ENCODE results near the gene TRIM10.

TRIM10 gene

DNA sequence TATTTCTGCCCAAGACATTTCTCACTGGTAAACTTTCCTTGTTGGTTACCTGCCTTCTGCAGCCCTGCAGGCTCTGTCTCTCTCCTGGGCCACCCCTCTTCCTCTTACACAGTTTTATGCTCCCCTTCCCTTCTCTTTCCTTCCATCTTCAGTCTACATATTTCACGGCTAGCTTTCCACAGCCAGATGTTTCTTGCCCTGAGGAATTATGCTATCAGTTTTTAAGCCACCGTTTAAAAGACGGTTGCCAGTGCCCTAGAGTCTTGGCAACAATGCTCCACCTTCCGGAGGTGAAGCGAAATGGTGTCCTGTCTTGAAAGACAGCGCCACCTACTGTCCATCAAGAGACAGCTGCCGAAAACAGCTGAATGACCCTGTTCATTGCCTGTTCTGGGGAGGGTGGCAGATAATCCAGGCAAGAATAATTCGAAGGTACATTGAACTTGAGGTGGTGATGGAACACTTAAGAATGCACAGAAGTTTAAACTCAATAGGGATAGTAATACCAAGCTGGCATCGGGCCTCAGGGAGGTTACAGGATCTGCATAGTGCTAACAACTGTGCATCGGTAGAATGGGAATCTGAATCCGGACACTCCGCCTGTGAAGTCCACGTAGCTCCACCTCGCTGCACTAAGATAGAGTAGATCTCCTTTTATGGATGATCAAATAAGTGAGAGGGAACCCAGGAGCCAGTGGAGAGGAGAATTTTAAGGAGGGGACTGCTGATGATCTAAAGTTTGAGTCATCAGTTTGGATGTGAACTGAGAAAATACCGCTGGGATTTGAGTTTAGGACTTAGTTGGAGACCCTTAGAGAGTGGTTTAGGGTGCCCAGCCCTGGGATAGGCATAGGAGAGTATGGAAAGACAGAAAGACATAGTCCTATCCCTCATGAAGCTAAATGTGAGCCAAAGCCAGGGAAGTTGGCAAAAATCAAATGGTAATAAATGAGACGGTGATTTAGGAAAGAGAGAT is 29.8 kb downstream of the TRIM10 start:
- Histone ChIP-seq H3K4me1 (ENCODE audit: insufficient read depth, poor library complexity, severe bottlenecking) (no peaks in the 10 kb centered on the region), H3K27me3 (ENCODE audit: insufficient read depth, poor library complexity, severe bottlenecking) (no peaks in the 10 kb centered on the region), H3K36me3 (ENCODE audit: low read depth) (no peaks in the 10 kb centered on the region), H3K9me3 (ENCODE audit: severe bottlenecking) (no peaks in the 10 kb centered on the region), H3K27ac (ENCODE audit: poor library complexity, severe bottlenecking) (no peak overlapping the region), H3K4me3 (ENCODE audit: severe bottlenecking) (no peak overlapping the region)
- ATAC-seq (ENCODE audit: low read depth) (peak; percentile 89), DNase-seq (ENCODE audit: low spot score) (no peak)
- TF ChIP-seq, protein P1, sequence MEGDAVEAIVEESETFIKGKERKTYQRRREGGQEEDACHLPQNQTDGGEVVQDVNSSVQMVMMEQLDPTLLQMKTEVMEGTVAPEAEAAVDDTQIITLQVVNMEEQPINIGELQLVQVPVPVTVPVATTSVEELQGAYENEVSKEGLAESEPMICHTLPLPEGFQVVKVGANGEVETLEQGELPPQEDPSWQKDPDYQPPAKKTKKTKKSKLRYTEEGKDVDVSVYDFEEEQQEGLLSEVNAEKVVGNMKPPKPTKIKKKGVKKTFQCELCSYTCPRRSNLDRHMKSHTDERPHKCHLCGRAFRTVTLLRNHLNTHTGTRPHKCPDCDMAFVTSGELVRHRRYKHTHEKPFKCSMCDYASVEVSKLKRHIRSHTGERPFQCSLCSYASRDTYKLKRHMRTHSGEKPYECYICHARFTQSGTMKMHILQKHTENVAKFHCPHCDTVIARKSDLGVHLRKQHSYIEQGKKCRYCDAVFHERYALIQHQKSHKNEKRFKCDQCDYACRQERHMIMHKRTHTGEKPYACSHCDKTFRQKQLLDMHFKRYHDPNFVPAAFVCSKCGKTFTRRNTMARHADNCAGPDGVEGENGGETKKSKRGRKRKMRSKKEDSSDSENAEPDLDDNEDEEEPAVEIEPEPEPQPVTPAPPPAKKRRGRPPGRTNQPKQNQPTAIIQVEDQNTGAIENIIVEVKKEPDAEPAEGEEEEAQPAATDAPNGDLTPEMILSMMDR (IDR thresholded peaks at IDR 0.05; ENCODE audit: poor library complexity, severe bottlenecking) = peak; percentile 98

GRCh38 chr6:30130179-30130679 is 30.8 kb downstream of the TRIM10 start:
- Histone ChIP-seq H3K27ac (ENCODE audit: poor library complexity, severe bottlenecking) (no peak overlapping the region), H3K4me3 (ENCODE audit: severe bottlenecking) (no peak overlapping the region), H3K36me3 (ENCODE audit: low read depth) (no peaks in the 10 kb centered on the region), H3K27me3 (ENCODE audit: insufficient read depth, poor library complexity, severe bottlenecking) (no peaks in the 10 kb centered on the region), H3K4me1 (ENCODE audit: insufficient read depth, poor library complexity, severe bottlenecking) (no peaks in the 10 kb centered on the region), H3K9me3 (ENCODE audit: severe bottlenecking) (no peaks in the 10 kb centered on the region)
- TF ChIP-seq, protein P1 (IDR thresholded peaks at IDR 0.05; ENCODE audit: poor library complexity, severe bottlenecking) = no peak
- DNase-seq (ENCODE audit: low spot score) (no peak), ATAC-seq (ENCODE audit: low read depth) (no peak)

DNA sequence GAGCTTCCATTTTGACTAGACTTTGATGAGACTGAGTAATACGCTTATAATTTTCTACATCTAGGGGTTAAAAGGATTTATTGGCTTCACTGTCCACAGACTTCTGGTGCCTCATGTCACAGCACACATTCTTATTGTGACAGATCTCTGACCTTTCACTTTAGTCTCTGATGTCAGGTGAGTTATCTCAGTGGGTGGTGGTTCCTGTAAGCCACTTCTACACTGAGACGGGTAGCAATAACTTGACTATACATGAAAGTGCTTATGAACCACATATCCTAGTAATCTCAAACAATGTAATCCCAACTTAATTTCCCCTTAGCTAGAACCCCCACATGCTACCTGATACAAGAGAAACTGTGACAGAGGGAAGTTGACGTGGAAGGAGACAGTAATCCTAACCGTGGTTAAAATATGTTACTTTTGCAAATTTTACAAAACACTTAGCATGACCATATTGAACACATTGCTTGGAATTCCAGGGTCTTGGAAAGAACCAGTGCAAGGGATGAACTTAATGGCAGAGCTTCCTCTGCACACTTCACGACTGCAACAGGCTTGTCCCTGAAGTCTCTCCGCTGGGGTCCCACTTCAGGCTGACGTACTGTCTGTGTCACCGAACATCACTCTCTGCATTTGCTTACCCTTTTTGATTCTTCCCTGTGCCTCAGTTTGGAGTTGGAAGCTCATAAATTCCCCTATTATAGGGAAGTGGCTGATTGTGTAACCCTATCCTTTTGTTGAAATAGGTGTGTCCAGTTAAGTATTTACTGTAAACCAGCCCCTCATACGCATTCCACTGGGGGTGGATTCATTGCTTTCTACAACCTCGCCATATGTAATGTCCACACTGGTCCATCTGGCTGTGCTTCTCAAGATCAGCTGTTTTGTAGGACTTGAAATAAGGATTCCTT is 31.5 kb downstream of the TRIM10 start:
- TF ChIP-seq, protein P1 (IDR thresholded peaks at IDR 0.05; ENCODE audit: poor library complexity, severe bottlenecking) = no peak
- ATAC-seq (ENCODE audit: low read depth) (no peak), DNase-seq (ENCODE audit: low spot score) (no peak)

GRCh38 chr6:30127238-30128093 is 33.5 kb downstream of the TRIM10 start:
- Histone ChIP-seq H3K27ac (ENCODE audit: poor library complexity, severe bottlenecking) (no peak overlapping the region), H3K9me3 (ENCODE audit: severe bottlenecking) (no peaks in the 10 kb centered on the region), H3K4me3 (ENCODE audit: severe bottlenecking) (no peak overlapping the region), H3K27me3 (ENCODE audit: insufficient read depth, poor library complexity, severe bottlenecking) (no peaks in the 10 kb centered on the region), H3K4me1 (ENCODE audit: insufficient read depth, poor library complexity, severe bottlenecking) (no peaks in the 10 kb centered on the region), H3K36me3 (ENCODE audit: low read depth) (no peaks in the 10 kb centered on the region)
- DNase-seq (ENCODE audit: low spot score) (no peak), ATAC-seq (ENCODE audit: low read depth) (no peak)
- TF ChIP-seq, protein P1 (IDR thresholded peaks at IDR 0.05; ENCODE audit: poor library complexity, severe bottlenecking) = no peak

More for the DNA sequence above, 31.5 kb downstream of the TRIM10 start:
- H3K9me3 ChIP-seq (ENCODE audit: severe bottlenecking) = no peaks in the 10 kb centered on the region
- H3K4me1 ChIP-seq (ENCODE audit: insufficient read depth, poor library complexity, severe bottlenecking) = no peaks in the 10 kb centered on the region
- no peaks in the 10 kb centered on the region for H3K36me3 ChIP-seq (ENCODE audit: low read depth)
- no peaks in the 10 kb centered on the region for H3K27me3 ChIP-seq (ENCODE audit: insufficient read depth, poor library complexity, severe bottlenecking)
- no peak overlapping the region for H3K4me3 ChIP-seq (ENCODE audit: severe bottlenecking)
- no peak overlapping the region for H3K27ac ChIP-seq (ENCODE audit: poor library complexity, severe bottlenecking)

All from RWPE2 (cell line).